Activated CD4-positive, CD25-positive, alpha-beta regulatory T cell (primary cell): Measurements from ENCODE around the gene GPC6.

Experiments used
- DNase-seq, 4 experiments: peaks; one replicate each; lab custom pipeline; 2025; lab: John Stamatoyannopoulos, UW

GPC6 gene

GRCh38 chr13:93848247-93848646 lies 621.6 kb downstream of the GPC6 start:
- DNase-seq, result no peak

DNA sequence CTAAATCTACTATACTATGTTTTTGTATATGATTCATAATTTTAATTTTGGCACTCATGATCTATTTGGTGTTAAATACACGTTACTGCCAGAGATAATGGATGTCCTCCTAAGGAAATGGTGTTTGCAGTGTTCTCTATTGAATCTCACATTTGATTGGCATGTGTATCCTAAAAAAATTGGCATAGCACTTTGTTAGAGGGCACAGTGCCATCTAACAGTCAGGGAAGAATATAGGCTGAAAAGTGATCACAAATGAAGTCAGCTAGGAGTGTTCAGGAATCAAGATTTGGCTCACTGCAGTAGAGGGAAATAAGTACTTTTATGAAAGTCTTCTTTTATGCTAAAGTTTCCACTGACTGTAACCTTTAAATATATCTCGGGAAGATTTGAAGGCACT lies 624.6 kb downstream of the GPC6 start:
- DNase-seq, result no peak

- no peak for DNase-seq
These were observed 627.3 kb downstream of the GPC6 start for GRCh38 chr13:93853912-93854311.

- DNase-seq, result no peak
These were observed 630.5 kb downstream of the GPC6 start for GRCh38 chr13:93857126-93857525.

- no peak for DNase-seq
These were observed 633.1 kb downstream of the GPC6 start for GRCh38 chr13:93859716-93860115.

DNA sequence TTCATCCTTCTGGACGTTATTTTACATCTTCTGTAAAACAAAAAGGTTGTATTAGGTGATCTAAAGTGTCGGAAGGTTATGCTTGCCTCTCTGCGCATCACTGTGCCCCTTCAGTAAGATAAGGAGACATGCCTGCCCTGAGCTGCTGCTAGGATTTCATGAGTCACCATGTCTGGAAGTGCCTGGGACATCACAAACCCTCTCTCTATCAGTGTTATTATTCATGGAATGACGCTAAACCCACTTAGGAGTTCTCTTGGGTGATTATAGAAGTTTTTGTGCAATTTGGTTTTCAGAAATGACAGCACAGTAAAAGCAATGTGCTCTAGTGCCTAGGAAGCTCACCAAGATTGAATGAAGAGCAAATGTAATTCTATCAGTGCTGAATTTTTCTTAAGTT lies 635.2 kb downstream of the GPC6 start:
- DNase-seq, result no peak

DNA sequence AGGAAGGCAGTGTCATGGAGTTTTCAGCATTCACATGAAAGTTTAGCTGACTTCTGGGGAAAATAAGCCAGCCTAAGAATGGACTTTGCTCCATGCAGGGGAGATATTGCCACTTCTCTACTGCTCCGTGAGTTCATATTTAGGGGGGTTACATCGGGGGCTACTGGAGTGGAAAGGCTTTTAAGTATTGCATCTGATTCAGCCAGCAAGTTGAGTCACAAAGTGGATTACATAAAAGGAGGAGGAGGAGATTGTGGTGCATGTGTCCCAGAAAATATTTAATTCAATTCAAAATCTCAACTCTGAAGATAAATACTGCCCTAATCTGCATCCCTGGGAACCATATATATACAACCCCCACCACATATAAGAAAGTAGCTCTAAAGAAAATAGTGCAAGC lies 635.7 kb downstream of the GPC6 start:
- DNase-seq, result no peak

DNA sequence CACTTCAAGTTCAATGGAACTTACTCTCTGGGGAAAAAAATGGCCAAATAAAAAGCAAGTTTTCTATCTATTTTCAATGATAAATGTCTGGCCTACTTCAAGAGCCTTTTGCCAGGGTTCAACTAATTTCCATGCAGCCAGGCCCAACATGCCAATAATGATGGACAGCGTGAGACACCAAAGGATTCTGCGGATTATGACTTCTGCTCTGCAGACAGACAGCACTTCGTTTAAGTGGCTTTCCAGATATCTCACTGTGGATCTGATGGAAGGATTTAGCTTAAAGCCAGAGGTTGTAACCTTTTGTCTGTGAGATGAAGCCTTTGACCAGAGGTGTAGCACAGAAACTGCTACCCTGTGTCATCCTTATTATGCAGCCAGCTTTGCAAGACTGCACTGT lies 638.6 kb downstream of the GPC6 start:
- DNase-seq, result no peak

GRCh38 chr13:93867481-93867880 lies 640.9 kb downstream of the GPC6 start:
- DNase-seq, result no peak

DNA sequence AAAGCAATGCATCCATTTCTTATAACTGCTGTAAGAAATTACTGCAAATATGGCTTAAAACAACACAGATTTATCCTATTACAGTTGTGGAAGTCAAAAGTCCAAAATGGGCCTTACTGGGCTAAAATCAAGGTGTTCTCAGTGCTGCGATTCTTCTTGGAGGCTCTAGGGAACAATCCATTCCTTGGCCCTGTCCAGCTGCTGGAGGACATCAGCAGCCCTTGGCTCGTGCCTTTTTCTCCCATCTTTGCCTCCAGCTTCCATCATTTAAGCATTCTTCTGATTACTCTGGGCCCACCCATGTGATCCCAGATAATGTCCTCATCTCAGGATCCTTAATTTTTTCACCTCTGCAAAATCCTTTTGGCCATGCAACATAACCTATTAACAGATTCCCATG lies 645.8 kb downstream of the GPC6 start:
- no peak for DNase-seq

- DNase-seq, result no peak
These were observed 646.3 kb downstream of the GPC6 start for GRCh38 chr13:93872786-93873347.

- no peak for DNase-seq
These were observed 648.9 kb downstream of the GPC6 start for GRCh38 chr13:93875547-93875946.

GRCh38 chr13:93876236-93876635 lies 649.6 kb downstream of the GPC6 start:
- no peak for DNase-seq

DNA sequence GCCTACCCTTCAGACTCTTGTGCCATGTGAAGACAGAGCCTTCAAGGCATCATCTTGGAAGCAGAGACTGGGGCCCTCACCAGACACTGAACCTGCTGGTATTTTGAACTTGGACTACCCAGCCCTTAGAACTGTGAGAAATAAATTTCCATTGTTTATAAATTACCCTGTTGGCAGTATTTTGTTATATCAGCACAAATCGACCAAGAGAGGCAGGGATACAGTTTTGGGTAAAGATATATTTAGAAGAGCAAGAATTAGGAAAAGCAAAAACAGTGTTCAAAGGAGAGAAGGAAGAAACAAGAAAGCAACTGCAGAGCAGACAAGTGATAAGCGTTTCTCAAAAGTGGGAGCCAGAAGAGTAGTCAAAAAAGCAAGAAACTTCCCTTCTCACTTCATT lies 652.1 kb downstream of the GPC6 start:
- DNase-seq, result no peak

DNA sequence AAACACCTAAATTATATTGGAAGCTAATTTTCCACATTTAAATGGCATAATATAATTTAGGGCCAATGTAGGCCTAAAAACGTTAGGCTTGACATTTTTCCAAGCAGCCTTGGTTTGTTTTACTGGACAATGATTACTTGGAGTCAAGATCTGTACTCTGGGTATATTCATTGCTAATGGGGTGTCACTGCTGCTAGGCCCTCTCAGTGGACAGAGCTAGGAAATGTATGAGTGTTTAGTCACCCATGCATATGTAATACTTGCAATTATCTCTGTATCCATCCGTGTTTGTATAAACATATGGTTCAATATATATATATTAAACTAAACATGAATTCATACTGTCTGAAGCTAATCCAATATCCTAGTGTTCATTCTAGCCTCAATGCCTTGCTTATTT lies 654.8 kb downstream of the GPC6 start:
- DNase-seq, result no peak

- no peak for DNase-seq
These were observed 655.6 kb downstream of the GPC6 start for GRCh38 chr13:93882086-93882651.

- DNase-seq, result no peak
These were observed 662.9 kb downstream of the GPC6 start for GRCh38 chr13:93889430-93889951.

- no peak for DNase-seq
These were observed 673.4 kb downstream of the GPC6 start for GRCh38 chr13:93899981-93900380.

DNA sequence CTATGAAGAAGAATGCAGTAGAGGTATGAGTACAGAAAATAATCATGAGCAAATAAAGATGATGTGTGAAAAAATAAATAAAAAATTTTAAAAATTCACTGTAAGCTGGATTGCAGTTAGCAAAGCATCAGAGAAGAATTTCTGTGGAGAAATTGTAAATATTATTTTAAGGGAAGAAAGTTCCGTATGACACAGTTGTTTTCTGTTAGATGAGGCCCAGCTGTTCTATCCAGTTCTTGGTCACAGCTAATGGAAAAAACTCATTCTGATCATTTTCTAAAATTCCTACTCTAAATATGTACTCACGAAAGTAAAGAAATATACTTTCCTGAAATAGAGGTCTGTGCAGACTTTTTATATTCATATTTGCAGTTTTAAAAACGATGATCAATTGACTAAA lies 674.1 kb downstream of the GPC6 start:
- no peak for DNase-seq

DNA sequence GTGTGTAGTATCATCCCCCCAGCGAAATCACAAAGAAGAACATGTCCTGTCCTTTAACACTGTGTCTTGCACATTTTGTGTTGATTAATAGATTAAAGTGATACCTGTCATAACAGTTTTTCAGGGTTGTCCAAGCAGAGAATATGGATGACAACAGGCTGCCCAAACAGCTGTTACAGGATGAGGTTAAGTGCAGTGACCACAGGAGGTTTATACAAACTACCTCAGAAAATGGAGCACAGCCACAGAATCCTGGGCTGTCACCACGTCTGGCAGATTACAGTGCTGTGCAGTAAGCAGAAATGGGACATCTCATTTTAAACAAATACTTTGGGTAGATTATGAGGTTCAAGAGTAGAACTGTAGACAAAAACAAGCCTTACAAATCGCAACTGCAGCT lies 677.3 kb downstream of the GPC6 start:
- no peak for DNase-seq

GRCh38 chr13:93915269-93915809 lies 688.7 kb downstream of the GPC6 start:
- DNase-seq, result no peak

DNA sequence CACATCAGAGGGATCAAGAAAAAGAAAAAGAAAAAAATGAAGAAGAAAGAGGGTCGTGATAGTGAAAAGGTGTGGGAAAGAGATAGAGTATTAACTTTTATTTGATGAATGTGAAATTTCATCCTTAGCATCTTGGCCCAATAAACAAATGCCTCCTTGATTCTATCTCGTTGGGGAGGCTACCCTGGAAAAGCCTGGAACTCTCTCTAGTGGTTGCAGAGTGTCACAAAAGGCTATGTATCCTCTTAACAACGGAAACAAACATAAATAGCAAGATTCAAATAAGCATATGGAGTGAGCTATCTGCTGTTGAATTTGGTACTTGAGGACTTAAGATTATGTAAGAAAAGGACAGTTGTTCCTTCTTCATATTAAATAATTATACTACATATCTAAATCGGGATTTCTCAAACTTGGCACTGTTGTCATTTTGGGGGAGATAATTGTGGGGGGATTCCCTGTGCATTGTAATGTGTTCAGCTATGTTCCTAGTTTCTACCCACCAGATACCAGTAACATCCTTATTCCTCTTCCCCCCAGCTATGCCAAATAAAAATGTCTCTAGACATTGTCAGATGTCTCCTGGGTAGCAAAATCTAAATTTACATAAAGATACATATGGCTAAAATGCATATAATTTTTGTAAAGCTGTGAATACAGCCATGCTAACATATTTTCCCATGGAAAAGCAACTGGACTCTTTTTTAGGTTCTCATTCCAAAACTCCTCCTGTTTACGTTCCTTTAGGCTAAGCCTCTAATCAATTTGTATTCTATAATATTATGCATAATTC lies 695.7 kb downstream of the GPC6 start:
- no peak for DNase-seq

- DNase-seq, result no peak
These were observed 699.4 kb downstream of the GPC6 start for GRCh38 chr13:93925990-93926389.
